Heart right ventricle (tissue), 16 donors: ENCODE data around the gene KCTD11. TPM values are rescaled to one million over a fixed set of nuclear protein-coding genes. Genes with fewer than 3 reads are reported as not detected.

Experiments used
- ATAC-seq, 8 donors: fragments of 200-7000 bp; cut with Tn5 transposase; one replicate each; pipeline ENCODE4 v1.9.1; 2020; ENCODE audit warnings: mild to moderate bottlenecking in 8 of 8, moderate library complexity in 8 of 8, moderate number of reproducible peaks in 1 of 8
- DNase-seq, 2 donors: peaks; one replicate each; pipeline ENCODE4 v3.0.0-alpha.2; 2020
- H3K27ac ChIP-seq, 10 donors: fragments of 200-600 bp; sonication (generic) in 2 of 10; one replicate each; pipeline versions ENCODE4 v1.5.0 to v1.8.0; 2020 to 2022; ENCODE audit warnings: mild to moderate bottlenecking in 3 of 10
- H3K27me3 ChIP-seq, 7 donors: fragments of 200-600 bp; one replicate each; pipeline ENCODE4 v1.8.0; 2021 to 2022; ENCODE audit warnings: mild to moderate bottlenecking in 2 of 7
- H3K36me3 ChIP-seq, 9 donors: fragments of 200-600 bp; sonication (generic) in 1 of 9; one replicate each; pipeline versions ENCODE4 v1.5.0 to v1.8.0; 2020 to 2022; ENCODE audit warnings: mild to moderate bottlenecking in 2 of 9
- H3K4me1 ChIP-seq, 9 donors: fragments of 200-600 bp; sonication (generic) in 1 of 9; one replicate each; pipeline versions ENCODE4 v1.5.0 to v1.8.0; 2020 to 2022; ENCODE audit warnings: mild to moderate bottlenecking in 4 of 9
- H3K4me3 ChIP-seq, 10 donors: fragments of 200-600 bp; sonication (generic) in 2 of 10; one replicate each; pipeline versions ENCODE4 v1.5.0 to v1.8.0; 2020 to 2022; ENCODE audit warnings: mild to moderate bottlenecking in 7 of 10, moderate library complexity in 2 of 10
- H3K9me3 ChIP-seq, 11 donors: fragments of 200-600 bp in 10 of 11; sonication (generic) in 2 of 11; one replicate each; pipeline versions ENCODE4 v1.5.0 to v1.8.0; 2013 to 2022; ENCODE audit warnings: mild to moderate bottlenecking in 2 of 11, control low read depth in 1 of 11, moderate library complexity in 1 of 11
- WGBS, 2 donors: extraction: QIAGEN DNeasy Blood & Tissue Kit; methylation state at CpG; one replicate each; pipeline ENCODE4 v1.1.7; 2013; ENCODE audit warnings: inconsistent platforms in 1 of 2; 5-methylcytosine and 5-hydroxymethylcytosine counted together
- intact Hi-C, 10 donors: fragments of 100-400 bp; cut with DNase I; formaldehyde crosslinking; loops; one replicate each; pipeline versions ENCODE4 v1.11.1 to v1.14.2; 2022
- polyA plus RNA-seq, 2 donors: library from polyadenylated mRNA; stranded (reverse); fragments of 200-250 nt; gene quantifications; one replicate each; pipeline ENCODE4 v1.2.3, GENCODE V29; 2013
- total RNA-seq, 10 donors: library from RNA; stranded (reverse); fragmentation: NEBNext Ultra II Directional in 3 of 10; extraction: Animal tissue kit (Norgen Biotek cat#: 25700) in 3 of 10; gene quantifications; one replicate each; pipeline versions ENCODE4 v1.2.1 to v1.2.4, GENCODE V29; 2021 to 2023
- TF ChIP-seq, protein P1 (sequence below), 9 donors: fragments of 200-600 bp; sonication (generic) in 2 of 9; IDR thresholded peaks; one replicate each; pipeline versions ENCODE4 v1.5.0 to v1.8.0; 2021 to 2022; ENCODE audit warnings: antibody characterized with exemption in 9 of 9, mild to moderate bottlenecking in 5 of 9, moderate library complexity in 1 of 9
- donor health status: Arrhythmogenic right ventricular cardiomyopathy.
- donor health status: ischemic (EF 13 %, LVEDD 7.1; RV severe dilation, severe dysfunction).
- donor health status: healthy with polysubstance abuse.
- donor health status: DM: no; HTN: yes; CAD: no.
- donor health status: DM: no; HTN: no; CAD: no.
- donor health status: ischemic (EF 25% LVEDD 6.9; RV normal size, moderate dysfunction).
- donor health status: ischemic (EF 25% LVEDD 5.7; RV mildly dilated, moderate dysfunction).
- donor health status: healthy.
- donor health status: DM: yes; HTN: yes; CAD: no.
- donor health status: Ischemic cardiomyopathy.
- donor health status: ischemic (EF 35%, LVEDD 5.7; RV mildly dilated, moderate dysfunction).
- donor health status: nonischemic (EF 11% LVEDD 7.7; RV severe dilation, severe dysfunction).
- donor health status: DM: yes; HTN: yes; CAD: no.
- donor health status: PGD.
- donor health status: ischemic (EF 29% LVEDD 5.4; RV normal size, mild dysfunction).
- donor health status: nonischemic (EF 23%, LVEDD 6.1; RV moderate dilation, normal function).

The KCTD11 gene
- total and polyA plus RNA-seq, 12 donors: 4.3 to 8.5 (median 5.3) TPM

GRCh38 chr17:7313890-7314718 lies 37.9 kb upstream of the KCTD11 start:
- intact Hi-C loops: no loop called here
- DNase-seq (no peak), ATAC-seq (no peak)
- TF ChIP-seq, protein P1, sequence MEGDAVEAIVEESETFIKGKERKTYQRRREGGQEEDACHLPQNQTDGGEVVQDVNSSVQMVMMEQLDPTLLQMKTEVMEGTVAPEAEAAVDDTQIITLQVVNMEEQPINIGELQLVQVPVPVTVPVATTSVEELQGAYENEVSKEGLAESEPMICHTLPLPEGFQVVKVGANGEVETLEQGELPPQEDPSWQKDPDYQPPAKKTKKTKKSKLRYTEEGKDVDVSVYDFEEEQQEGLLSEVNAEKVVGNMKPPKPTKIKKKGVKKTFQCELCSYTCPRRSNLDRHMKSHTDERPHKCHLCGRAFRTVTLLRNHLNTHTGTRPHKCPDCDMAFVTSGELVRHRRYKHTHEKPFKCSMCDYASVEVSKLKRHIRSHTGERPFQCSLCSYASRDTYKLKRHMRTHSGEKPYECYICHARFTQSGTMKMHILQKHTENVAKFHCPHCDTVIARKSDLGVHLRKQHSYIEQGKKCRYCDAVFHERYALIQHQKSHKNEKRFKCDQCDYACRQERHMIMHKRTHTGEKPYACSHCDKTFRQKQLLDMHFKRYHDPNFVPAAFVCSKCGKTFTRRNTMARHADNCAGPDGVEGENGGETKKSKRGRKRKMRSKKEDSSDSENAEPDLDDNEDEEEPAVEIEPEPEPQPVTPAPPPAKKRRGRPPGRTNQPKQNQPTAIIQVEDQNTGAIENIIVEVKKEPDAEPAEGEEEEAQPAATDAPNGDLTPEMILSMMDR (IDR thresholded peaks at IDR 0.05): no peak
- 48% methylated on average over 9 of the region's 9 CpGs for WGBS, 2 donors
- Histone ChIP-seq H3K9me3 (no peaks in the 10 kb centered on the region), H3K27me3 (no peaks in the 10 kb centered on the region), H3K4me3 (peak overlapping the region; percentile 82 to 100 (median 94)), H3K36me3 (peaks cover 0 to 83% (median 54%) of the 10 kb centered on the region in 9 donors), H3K27ac (peak overlapping the region in 9 of 10 donors; percentile 85 to 99 (median 95)), H3K4me1 (peaks cover 12 to 65% (median 52%) of the 10 kb centered on the region in 9 donors)

- peak; percentile 93 to 95 for DNase-seq
- peaks cover 12 to 57% (median 43%) of the 10 kb centered on the region in 9 donors for H3K4me1 ChIP-seq
- ATAC-seq: peak; percentile 82 to 95 (median 92)
- peaks cover 0 to 84% (median 59%) of the 10 kb centered on the region in 9 donors for H3K36me3 ChIP-seq
- H3K4me3 ChIP-seq: peak within 1 kb of the TSS; percentile 82 to 100 (median 94)
- intact Hi-C loops: no loop called here
- TF ChIP-seq, protein P1 (IDR thresholded peaks at IDR 0.05): no peak
- H3K9me3 ChIP-seq: no peaks in the 10 kb centered on the region
- WGBS, 2 donors: 0% methylated on average over 79 to 95 of the region's 95 CpGs
- H3K27me3 ChIP-seq: no peaks in the 10 kb centered on the region
- H3K27ac ChIP-seq: peak within 1 kb of the TSS; percentile 85 to 99 (median 94)
Measured at GRCh38 chr17:7314719-7315569, 37.0 kb upstream of the KCTD11 start, which contains the start of gene GPS2. TSS of gene GPS2 (minus strand) at chr17:7315360. CDS start at chr17:7315052, 308 bp downstream.

DNA sequence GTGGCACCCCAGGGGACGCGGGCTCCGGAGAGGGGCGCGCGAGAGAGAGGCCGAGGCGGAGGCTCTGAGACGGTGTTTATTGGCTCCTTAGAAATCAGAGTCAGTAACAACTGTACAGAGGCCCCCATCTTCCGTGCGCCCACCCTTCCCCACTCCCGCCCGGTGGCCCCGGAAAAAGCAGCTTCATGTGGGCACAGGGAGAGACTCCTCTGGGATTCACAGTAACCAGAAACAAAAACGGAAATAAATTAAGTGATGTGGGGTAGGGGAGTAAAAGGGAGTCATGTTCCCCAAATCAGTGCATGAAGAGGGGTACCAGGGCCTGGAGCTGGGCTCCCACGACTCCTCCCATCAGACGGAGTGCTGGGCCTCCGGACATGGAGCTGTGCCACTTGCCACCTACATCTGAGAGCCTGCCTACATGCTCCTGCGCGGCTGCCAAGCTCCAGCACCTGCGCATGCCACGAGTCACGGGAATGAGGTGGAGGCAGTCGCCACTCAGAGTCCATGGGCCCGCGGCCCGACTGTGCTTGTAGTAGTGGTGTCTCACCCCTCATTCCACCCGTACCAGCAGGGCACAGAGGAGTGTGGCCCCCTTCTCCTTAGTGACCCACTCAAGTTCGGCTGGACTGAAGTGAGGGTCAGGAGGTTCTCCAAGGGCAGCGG lies 36.3 kb upstream of the KCTD11 start:
- peaks cover 12 to 49% (median 36%) of the 10 kb centered on the region in 9 donors for H3K4me1 ChIP-seq
- intact Hi-C loops: no loop called here
- WGBS, 2 donors: 40 to 41% methylated on average over 30 of the region's 30 CpGs
- H3K4me3 ChIP-seq: peak overlapping the region; percentile 82 to 100 (median 94)
- ATAC-seq (peak in 6 of 8 donors; percentile 3 to 31 (median 10)), DNase-seq (no peak)
- H3K9me3 ChIP-seq: no peaks in the 10 kb centered on the region
- H3K36me3 ChIP-seq: peaks cover 3 to 84% (median 64%) of the 10 kb centered on the region in 9 donors
- no peaks in the 10 kb centered on the region for H3K27me3 ChIP-seq
- peak overlapping the region; percentile 85 to 99 (median 94) for H3K27ac ChIP-seq
- TF ChIP-seq, protein P1 (IDR thresholded peaks at IDR 0.05): no peak
